HG02884 (cell line): Measurements from ENCODE around the gene GAA.

Source experiments
- ATAC-seq: cut with Tn5 transposase; IDR thresholded peaks from one replicate; pipeline ENCODE4 v1.9.1; 2021; ENCODE audit warnings: mild to moderate bottlenecking, moderate library complexity; ENCODE audit not compliant: unreplicated experiment

Gene GAA

GRCh38 chr17:80115159-80115558, 13.8 kb downstream of the GAA start:
- no peak for ATAC-seq

- no peak for ATAC-seq
These were observed 15.0 kb downstream of the GAA start for GRCh38 chr17:80116276-80116920.

- ATAC-seq: no peak
These were observed 15.6 kb downstream of the GAA start for GRCh38 chr17:80116921-80117380.

GRCh38 chr17:80117491-80118401, 16.4 kb downstream of the GAA start:
- no peak for ATAC-seq

- no peak for ATAC-seq
These were observed 17.4 kb downstream of the GAA start for GRCh38 chr17:80118601-80119270.

- no peak for ATAC-seq
These were observed 17.9 kb downstream of the GAA start for GRCh38 chr17:80119271-80119791.

DNA sequence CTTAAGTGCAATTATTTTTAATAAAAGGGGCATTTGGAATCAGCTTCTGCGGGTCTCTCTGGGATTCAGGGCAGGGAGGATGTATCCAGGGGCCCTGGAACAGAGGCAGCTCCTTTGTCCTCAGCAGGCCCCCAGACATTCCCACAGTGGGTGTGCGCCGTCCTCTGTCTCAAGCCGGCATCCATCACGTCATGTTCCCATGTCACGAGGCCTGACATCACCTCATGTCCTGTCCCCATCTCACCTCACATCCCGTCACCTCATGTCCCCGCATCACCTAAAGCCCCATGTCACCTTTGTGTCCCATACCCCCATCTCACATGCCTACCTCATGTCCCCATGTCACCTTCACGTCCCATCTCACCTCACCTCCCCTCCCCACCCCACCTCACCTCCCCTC, 18.5 kb downstream of the GAA start:
- ATAC-seq: no peak

GRCh38 chr17:80122026-80122575, 20.7 kb downstream of the GAA start:
- no peak for ATAC-seq

GRCh38 chr17:80122926-80123505, 21.6 kb downstream of the GAA start:
- no peak for ATAC-seq

DNA sequence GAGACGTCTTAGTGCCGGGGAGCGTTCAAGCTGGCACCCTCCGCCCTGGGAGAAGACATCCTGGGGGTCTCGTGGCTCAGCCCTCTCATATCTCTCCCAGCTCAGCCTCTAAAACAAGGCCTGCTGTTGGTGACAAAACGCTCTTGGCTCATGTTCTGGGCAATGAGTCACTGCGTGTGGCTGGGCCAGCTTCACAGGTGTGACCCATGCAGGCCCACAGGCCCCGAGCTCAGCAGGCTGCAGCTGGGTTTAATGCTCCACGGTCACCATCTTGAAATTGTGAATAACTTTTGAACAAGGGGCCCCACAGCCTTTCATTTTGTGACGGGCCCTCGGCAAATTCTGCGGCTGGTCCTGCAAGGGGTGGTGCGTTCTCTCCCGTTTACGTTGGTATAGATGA, 22.4 kb downstream of the GAA start:
- no peak for ATAC-seq

GRCh38 chr17:80124351-80124981, 23.1 kb downstream of the GAA start:
- no peak for ATAC-seq

GRCh38 chr17:80125656-80126448, 24.5 kb downstream of the GAA start:
- no peak for ATAC-seq

DNA sequence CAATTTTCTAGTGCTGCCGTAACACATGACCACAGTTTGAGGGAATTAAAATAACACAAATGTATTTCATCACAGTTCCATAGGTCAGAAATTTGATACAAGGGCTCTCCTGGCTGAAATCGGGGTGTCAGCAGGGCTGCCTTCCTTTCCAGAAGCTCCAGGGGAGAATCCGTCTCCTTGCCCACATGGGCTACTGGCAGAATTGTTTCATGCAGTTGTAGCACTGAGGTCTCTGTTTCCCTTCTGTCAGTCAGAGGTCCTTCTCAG, 25.0 kb downstream of the GAA start:
- ATAC-seq: no peak

GRCh38 chr17:80129006-80129565, 27.7 kb downstream of the GAA start:
- ATAC-seq: no peak

GRCh38 chr17:80130992-80131391, 29.6 kb downstream of the GAA start:
- ATAC-seq: no peak

DNA sequence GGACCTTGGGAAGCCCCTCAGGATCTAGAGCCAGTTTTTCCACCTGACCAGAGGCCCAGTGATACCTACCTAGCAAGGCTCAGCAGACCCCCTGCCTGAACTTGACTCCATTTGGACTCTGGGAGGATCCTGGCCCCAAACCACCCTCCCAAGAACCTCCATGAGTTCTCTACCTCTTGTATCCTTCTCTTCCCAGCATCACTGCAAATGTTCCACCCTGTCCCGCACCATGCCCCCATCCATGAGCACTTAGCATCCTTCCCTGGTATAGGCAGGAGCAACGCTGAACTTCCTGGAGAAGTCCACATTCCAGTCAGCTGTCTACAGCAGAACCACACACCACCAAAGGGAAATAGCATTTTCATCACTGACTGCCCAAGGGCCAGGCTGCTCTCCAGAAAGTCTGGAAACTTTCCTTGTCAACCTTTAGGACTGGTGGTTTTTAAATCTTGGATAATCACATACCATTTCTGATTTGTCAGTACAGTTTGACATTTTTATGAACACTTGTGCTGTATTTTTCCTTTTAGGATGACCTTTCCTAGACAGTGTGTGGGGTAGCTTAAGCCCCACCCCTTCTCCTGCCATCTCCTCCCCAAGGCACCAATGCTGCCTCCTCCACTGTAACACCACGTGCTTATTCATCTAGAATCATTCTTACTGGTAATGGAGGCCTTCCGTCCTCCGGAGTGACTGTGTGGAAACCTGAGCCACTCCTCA, 31.7 kb downstream of the GAA start:
- no peak for ATAC-seq

DNA sequence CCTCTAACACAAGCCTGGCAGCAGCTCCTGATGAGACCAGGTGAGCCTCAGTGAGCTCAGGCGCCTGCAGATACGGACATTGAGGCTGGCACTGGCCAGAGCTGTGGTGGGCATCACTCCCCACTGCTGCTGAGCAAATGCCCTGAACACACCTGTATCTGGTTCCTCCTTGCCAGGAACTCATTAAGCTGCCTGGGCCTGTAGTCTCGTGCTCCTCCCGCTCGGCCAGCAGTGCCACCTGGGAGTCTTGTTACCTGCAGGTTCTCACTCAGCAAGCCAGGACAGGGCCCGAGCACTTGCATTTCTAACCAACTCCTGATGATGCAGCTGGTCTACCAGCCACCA, 32.2 kb downstream of the GAA start:
- ATAC-seq: no peak

DNA sequence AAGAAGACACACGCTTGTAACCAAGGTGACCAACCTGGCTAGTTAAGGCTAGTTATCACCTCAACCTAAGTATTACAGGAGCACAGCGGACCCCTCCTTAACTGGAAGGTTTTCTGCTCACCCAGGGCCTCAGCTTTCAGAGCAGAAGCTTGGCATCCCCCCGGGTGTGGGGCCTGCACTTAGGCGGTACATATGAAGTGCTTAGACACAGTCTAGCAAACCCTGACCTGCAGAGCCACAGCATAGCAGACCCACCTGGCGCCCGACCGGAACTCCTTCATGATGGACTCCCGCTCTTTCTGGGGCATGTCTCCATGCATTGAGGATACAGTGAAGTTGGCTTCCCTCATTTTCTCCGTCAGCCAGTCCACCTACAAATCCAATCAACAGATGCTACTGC, 35.8 kb downstream of the GAA start:
- no peak for ATAC-seq

- no peak for ATAC-seq
These were observed 37.6 kb downstream of the GAA start for GRCh38 chr17:80138856-80139426.
